Neuronal stem cell (in vitro differentiated cells): ENCODE data around the gene JMJD6.
A peak's percentile ranks its signal among the peaks of the same experiment; 100 is the strongest.
"Not testable (repeated sequence)": the region's sequence is repeated elsewhere in the genome, so short reads cannot be mapped to it uniquely, and the experiment has no call there.

Experiments used
- DNase-seq: peaks from one replicate; pipeline ENCODE4 v3.0.0-alpha.2; 2013; ENCODE audit warnings: low spot score
- H2AFZ ChIP-seq: one replicate; pipeline ENCODE4 v1.6.1; 2013; ENCODE audit warnings: mild to moderate bottlenecking, low read length, inconsistent platforms
- H2AK5ac ChIP-seq: 2 replicates; pipeline ENCODE4 v1.6.1; 2013; ENCODE audit warnings: low read depth, mild to moderate bottlenecking, inconsistent platforms, low read length, moderate library complexity, mixed read lengths
- H2BK120ac ChIP-seq: 2 replicates; pipeline ENCODE4 v1.6.1; 2013; ENCODE audit warnings: low read depth, mild to moderate bottlenecking, inconsistent platforms, low read length, moderate library complexity, mixed read lengths
- H2BK12ac ChIP-seq: one replicate; pipeline ENCODE4 v1.6.1; 2013; ENCODE audit warnings: low read length, inconsistent platforms
- H2BK15ac ChIP-seq: 2 replicates; pipeline ENCODE4 v1.6.1; 2013; ENCODE audit warnings: mild to moderate bottlenecking, low read length, inconsistent platforms, mixed read lengths
- H2BK5ac ChIP-seq: one replicate; pipeline ENCODE4 v1.6.1; 2013; ENCODE audit warnings: inconsistent platforms, mild to moderate bottlenecking, low read length, moderate library complexity
- H3K14ac ChIP-seq: one replicate; pipeline ENCODE4 v1.6.1; 2013; ENCODE audit warnings: low read length, inconsistent platforms
- H3K18ac ChIP-seq: 2 replicates; pipeline ENCODE4 v1.6.1; 2013; ENCODE audit warnings: low read length, inconsistent platforms
- H3K23ac ChIP-seq: 2 replicates; pipeline ENCODE4 v1.6.1; 2013; ENCODE audit warnings: low read depth, mild to moderate bottlenecking, mixed read lengths, low read length, inconsistent platforms; ENCODE audit not compliant: poor library complexity
- H3K27ac ChIP-seq: replicated peaks from 3 replicates; pipeline ENCODE4 v1.5.1; 2013; ENCODE audit warnings: low read length, inconsistent platforms
- H3K27me3 ChIP-seq, 3 experiments: 2 replicates each; pipeline ENCODE4 v1.6.1; 2013; ENCODE audit warnings: low read length in 3 of 3, mild to moderate bottlenecking in 2 of 3, inconsistent platforms in 1 of 3, low read depth in 1 of 3, mixed read lengths in 1 of 3, moderate library complexity in 1 of 3; ENCODE audit not compliant: control insufficient read depth in 3 of 3, insufficient read depth in 3 of 3
- H3K36me3 ChIP-seq, 2 donors: replicated peaks in 1 of 2; 2 replicates each; pipeline ENCODE4 v1.6.1; 2013; ENCODE audit warnings: low read length in 2 of 2; ENCODE audit not compliant: control insufficient read depth in 2 of 2, insufficient read depth in 2 of 2
- H3K4ac ChIP-seq: 2 replicates; pipeline ENCODE4 v1.6.1; 2013; ENCODE audit warnings: inconsistent platforms, mild to moderate bottlenecking, low read length, moderate library complexity
- H3K4me1 ChIP-seq, 2 donors: 1 replicate in 1 of 2; 2 replicates in 1 of 2; pipeline ENCODE4 v1.6.1; 2013; ENCODE audit warnings: low read length in 2 of 2, low read depth in 1 of 2; ENCODE audit not compliant: control insufficient read depth in 2 of 2, insufficient read depth in 1 of 2
- H3K4me2 ChIP-seq: one replicate; pipeline ENCODE4 v1.6.1; 2013; ENCODE audit warnings: mild to moderate bottlenecking, low read length, inconsistent platforms; ENCODE audit not compliant: insufficient read depth, poor library complexity, severe bottlenecking
- H3K4me3 ChIP-seq, 2 donors: 2 replicates each; pipeline ENCODE4 v1.5.1; 2013; ENCODE audit warnings: low read length in 2 of 2, mild to moderate bottlenecking in 2 of 2, inconsistent platforms in 1 of 2, moderate library complexity in 1 of 2
- H3K79me1 ChIP-seq: one replicate; pipeline ENCODE4 v1.6.1; 2013; ENCODE audit warnings: low read depth, mild to moderate bottlenecking, inconsistent platforms, low read length, moderate library complexity
- H3K9ac ChIP-seq: one replicate; pipeline ENCODE4 v1.6.1; 2013; ENCODE audit warnings: mild to moderate bottlenecking, low read depth, low read length, inconsistent platforms; ENCODE audit not compliant: poor library complexity
- H3K9me3 ChIP-seq, 2 donors: replicated peaks in 1 of 2; 2 replicates each; pipeline versions ENCODE3 to v1.6.1; 2013; ENCODE audit warnings: low read length in 2 of 2, mild to moderate bottlenecking in 2 of 2, inconsistent platforms in 1 of 2, low read depth in 1 of 2, mixed read lengths in 1 of 2, moderate library complexity in 1 of 2; ENCODE audit not compliant: control insufficient read depth in 2 of 2, insufficient read depth in 1 of 2
- H4K8ac ChIP-seq: one replicate; pipeline ENCODE4 v1.6.1; 2013; ENCODE audit warnings: low read depth, mild to moderate bottlenecking, inconsistent platforms, low read length, moderate library complexity
- H4K91ac ChIP-seq: one replicate; pipeline ENCODE4 v1.6.1; 2013; ENCODE audit warnings: low read length, low read depth, mild to moderate bottlenecking, inconsistent platforms; ENCODE audit not compliant: poor library complexity
- WGBS, 2 donors: extraction: QIAGEN DNeasy Blood & Tissue Kit; methylation state at CpG; one replicate each; pipeline ENCODE4 v1.1.7; 2013; ENCODE audit warnings: missing lambda C conversion rate in 2 of 2, mixed read lengths in 1 of 2; ENCODE audit not compliant: insufficient read length in 2 of 2, insufficient replicate concordance in 1 of 2; ENCODE audit errors: extremely low coverage in 2 of 2; 5-methylcytosine and 5-hydroxymethylcytosine counted together

Gene JMJD6

DNA sequence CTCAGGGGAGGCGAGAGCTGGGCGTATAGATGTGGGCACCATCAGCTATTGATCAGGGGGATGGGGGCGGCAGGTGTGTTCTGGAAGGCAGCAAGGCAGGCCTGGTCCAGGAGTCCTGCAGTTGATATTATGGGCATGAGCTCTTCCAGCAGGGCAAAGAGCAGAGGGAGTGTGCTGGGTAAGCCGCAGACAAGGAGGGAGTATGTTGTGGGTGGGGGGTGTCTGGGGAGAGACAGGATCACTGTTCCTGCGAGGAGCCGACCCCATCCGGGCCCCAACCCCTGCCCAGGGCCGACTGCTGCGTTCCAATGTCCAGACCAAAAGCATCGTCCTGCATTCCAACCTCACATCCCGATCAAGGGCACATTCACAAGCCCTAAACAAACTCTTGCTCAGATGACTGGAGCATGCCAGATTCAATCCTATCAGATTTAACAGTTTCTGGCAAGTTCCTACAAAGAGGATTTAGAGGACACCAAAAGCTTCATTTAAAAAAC lies 24.9 kb downstream of the JMJD6 start:
- DNase-seq = no peak
- H3K18ac ChIP-seq = peak overlapping the region; percentile 80
- H3K27me3 ChIP-seq = no peaks in the 10 kb centered on the region
- peaks cover 0 to 3% of the 10 kb centered on the region in 2 donors for H3K9me3 ChIP-seq
- H3K4me1 ChIP-seq = peaks cover 36% of the 10 kb centered on the region in 2 donors
- peak overlapping the region; percentile 91 for H2BK15ac ChIP-seq
- no peak overlapping the region for H3K4ac ChIP-seq
- WGBS, 2 donors = no CpG with 5 or more reads among the region's 11 CpGs
- H2BK5ac ChIP-seq = peak overlapping the region; percentile 69
- H2AK5ac ChIP-seq = peak overlapping the region; percentile 84
- peak overlapping the region in 1 of 2 donors; percentile 44 for H3K4me3 ChIP-seq
- H3K79me1 ChIP-seq = peaks cover 2% of the 10 kb centered on the region
- H2BK12ac ChIP-seq = peak overlapping the region; percentile 73
- peak overlapping the region; percentile 10 for H3K14ac ChIP-seq
- H3K4me2 ChIP-seq = peak overlapping the region; percentile 41
- peak overlapping the region; percentile 81 for H2AFZ ChIP-seq
- peak overlapping the region; percentile 34 for H3K23ac ChIP-seq
- peak overlapping the region; percentile 83 for H3K27ac ChIP-seq
- H4K8ac ChIP-seq = no peak overlapping the region
- no peaks in the 10 kb centered on the region for H3K36me3 ChIP-seq
- peak overlapping the region; percentile 47 for H3K9ac ChIP-seq
- peak overlapping the region; percentile 23 for H2BK120ac ChIP-seq
- no peak overlapping the region for H4K91ac ChIP-seq

GRCh38 chr17:76700617-76701470 lies 25.6 kb downstream of the JMJD6 start:
- H3K79me1 ChIP-seq = no peaks in the 10 kb centered on the region
- H2AFZ ChIP-seq = peak overlapping the region; percentile 81
- H3K23ac ChIP-seq = peak overlapping the region; percentile 34
- H3K27me3 ChIP-seq = no peaks in the 10 kb centered on the region
- no peaks in the 10 kb centered on the region for H3K36me3 ChIP-seq
- H4K91ac ChIP-seq = no peak overlapping the region
- peak overlapping the region; percentile 47 for H3K9ac ChIP-seq
- peaks cover 36 to 37% of the 10 kb centered on the region in 2 donors for H3K4me1 ChIP-seq
- peak overlapping the region; percentile 69 for H2BK5ac ChIP-seq
- peak overlapping the region; percentile 84 for H2AK5ac ChIP-seq
- H3K18ac ChIP-seq = peak overlapping the region; percentile 80
- peak overlapping the region in 1 of 2 donors; percentile 44 for H3K4me3 ChIP-seq
- WGBS, 2 donors = no CpG with 5 or more reads among the region's 33 CpGs
- H3K9me3 ChIP-seq = peaks cover 0 to 3% of the 10 kb centered on the region in 2 donors
- DNase-seq = no peak
- peak overlapping the region; percentile 83 for H3K27ac ChIP-seq
- peak overlapping the region; percentile 91 for H2BK15ac ChIP-seq
- H2BK120ac ChIP-seq = peak overlapping the region; percentile 97
- H3K4me2 ChIP-seq = peak overlapping the region; percentile 41
- no peak overlapping the region for H4K8ac ChIP-seq
- H2BK12ac ChIP-seq = peak overlapping the region; percentile 73
- H3K4ac ChIP-seq = peak overlapping the region; percentile 46
- peak overlapping the region; percentile 10 for H3K14ac ChIP-seq

DNA sequence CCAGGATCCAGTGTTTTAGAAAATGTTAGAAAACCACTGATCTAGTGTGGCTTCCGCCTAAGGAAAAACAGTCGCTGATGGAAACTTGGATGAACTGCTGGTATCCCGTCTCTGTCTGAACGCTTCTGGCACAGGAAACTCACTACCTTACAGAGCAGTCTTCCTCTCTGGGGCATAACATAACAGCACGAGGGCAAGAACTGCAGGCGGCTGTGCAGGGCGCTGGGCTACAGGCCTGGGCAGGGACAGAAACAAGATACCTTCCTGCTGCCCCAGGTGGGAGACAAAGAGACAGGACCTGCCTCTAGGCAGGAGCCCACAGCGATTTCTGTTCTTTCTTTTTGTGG lies 26.2 kb downstream of the JMJD6 start:
- Histone ChIP-seq H2BK120ac (peak overlapping the region; percentile 97), H3K9me3 (peaks cover 0 to 3% of the 10 kb centered on the region in 2 donors), H2BK5ac (no peak overlapping the region), H3K4me2 (no peak overlapping the region), H2AK5ac (peak overlapping the region; percentile 24), H3K27ac (peak overlapping the region; percentile 83), H2BK15ac (no peak overlapping the region), H2BK12ac (no peak overlapping the region), H3K14ac (no peak overlapping the region), H3K27me3 (no peaks in the 10 kb centered on the region), H2AFZ (peak overlapping the region; percentile 81), H4K8ac (no peak overlapping the region), H3K9ac (no peak overlapping the region), H3K4me1 (peaks cover 36 to 41% of the 10 kb centered on the region in 2 donors), H3K23ac (no peak overlapping the region), H3K4me3 (peak overlapping the region in 1 of 2 donors; percentile 44), H3K4ac (no peak overlapping the region), H3K79me1 (no peaks in the 10 kb centered on the region), H3K18ac (peak overlapping the region; percentile 4), H4K91ac (no peak overlapping the region), H3K36me3 (no peaks in the 10 kb centered on the region)
- no peak for DNase-seq
- no CpG with 5 or more reads among the region's 8 CpGs for WGBS, 2 donors

DNA sequence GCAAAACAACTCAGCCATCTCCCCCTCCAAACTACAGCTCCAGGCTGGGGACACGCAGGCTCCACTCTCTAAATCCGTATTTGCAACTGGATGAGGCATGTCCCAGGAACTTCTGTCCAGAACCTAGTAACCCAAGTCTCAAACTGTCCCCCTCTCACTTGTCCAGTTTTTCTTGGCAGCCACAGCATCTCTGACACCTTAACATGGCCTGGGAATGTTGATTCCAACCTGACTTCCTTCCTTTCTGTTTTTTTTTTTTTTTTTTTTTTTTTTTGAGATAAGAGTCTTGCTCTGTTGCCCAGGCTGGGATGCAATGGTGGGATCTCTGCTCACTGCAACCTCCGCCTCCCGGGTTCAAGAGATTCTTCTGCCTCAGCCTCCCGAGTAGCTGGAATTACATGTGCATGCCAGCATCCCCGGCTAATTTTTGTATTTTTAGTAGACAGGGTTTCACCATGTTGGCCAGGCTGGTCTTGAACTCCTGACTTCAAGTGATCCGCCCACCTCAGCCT lies 27.9 kb downstream of the JMJD6 start:
- H3K36me3 ChIP-seq, H2BK120ac ChIP-seq, H3K23ac ChIP-seq, H3K27me3 ChIP-seq, H3K9ac ChIP-seq, H4K8ac ChIP-seq, H3K4ac ChIP-seq, H3K14ac ChIP-seq, H2BK12ac ChIP-seq, DNase-seq, H3K79me1 ChIP-seq, H3K4me2 ChIP-seq, H3K4me3 ChIP-seq, H3K9me3 ChIP-seq, H4K91ac ChIP-seq: not testable (repeated sequence)
- Histone ChIP-seq H2BK15ac (peak overlapping the region; percentile 70), H3K27ac (peak overlapping the region; percentile 83), H2BK5ac (peak overlapping the region; percentile 17), H2AFZ (peak overlapping the region; percentile 84), H3K4me1 (peaks cover 36 to 43% of the 10 kb centered on the region in 2 donors), H3K18ac (peak overlapping the region; percentile 68), H2AK5ac (peak overlapping the region; percentile 58)
- no CpG with 5 or more reads among the region's 7 CpGs for WGBS, 2 donors
